Hepatocyte (in vitro differentiated cells): ENCODE measurements around the gene PFKL. TPM values are rescaled to one million over a fixed set of nuclear protein-coding genes. Genes with fewer than 3 reads are reported as not detected.

ENCODE experiments used
- DNase-seq: peaks from one replicate; pipeline ENCODE4 v3.0.0-alpha.2; 2016; ENCODE audit warnings: low spot score
- H2AFZ ChIP-seq: fragments of 200-600 bp; sonication (generic); 2 replicates; pipeline ENCODE4 v1.6.0; 2016; ENCODE audit warnings: antibody characterized with exemption, mild to moderate bottlenecking
- H3K27ac ChIP-seq: fragments of 200-600 bp; sonication (generic); 2 replicates; pipeline ENCODE4 v1.5.1; 2016; ENCODE audit warnings: mild to moderate bottlenecking
- H3K27me3 ChIP-seq: fragments of 200-600 bp; sonication (generic); 2 replicates; pipeline ENCODE4 v1.6.1; 2016
- H3K36me3 ChIP-seq: fragments of 200-600 bp; sonication (generic); replicated peaks from 2 replicates; pipeline ENCODE4 v1.5.1; 2016; ENCODE audit warnings: low read depth; ENCODE audit not compliant: insufficient read depth
- H3K4me1 ChIP-seq: fragments of 200-600 bp; sonication (generic); 2 replicates; pipeline ENCODE4 v1.5.1; 2016; ENCODE audit warnings: mild to moderate bottlenecking, moderate library complexity; ENCODE audit not compliant: insufficient read depth
- H3K4me2 ChIP-seq: fragments of 200-600 bp; sonication (generic); 2 replicates; pipeline ENCODE4 v1.6.0; 2016
- H3K4me3 ChIP-seq: fragments of 200-600 bp; sonication (generic); 2 replicates; pipeline ENCODE4 v1.5.1; 2016; ENCODE audit warnings: mild to moderate bottlenecking
- H3K79me2 ChIP-seq: fragments of 200-600 bp; sonication (generic); 2 replicates; pipeline ENCODE4 v1.6.0; 2017; ENCODE audit warnings: mild to moderate bottlenecking
- H3K9me2 ChIP-seq: fragments of 200-600 bp; sonication (generic); replicated peaks from 2 replicates; pipeline ENCODE4 v1.6.0; 2017; ENCODE audit warnings: mild to moderate bottlenecking; ENCODE audit not compliant: insufficient read depth
- H3K9me3 ChIP-seq: fragments of 200-600 bp; sonication (generic); 2 replicates; pipeline ENCODE4 v1.5.1; 2016; ENCODE audit warnings: low read depth, mild to moderate bottlenecking
- H4K20me1 ChIP-seq: fragments of 200-600 bp; sonication (generic); 2 replicates; pipeline ENCODE4 v1.6.0; 2016; ENCODE audit warnings: mild to moderate bottlenecking; ENCODE audit not compliant: insufficient read depth, poor library complexity, severe bottlenecking
- EZH2 ChIP-seq: fragments of 200-600 bp; sonication (generic); IDR thresholded peaks from 2 replicates; pipeline ENCODE4 v1.6.1; 2016; ENCODE audit warnings: antibody characterized with exemption, mild to moderate bottlenecking, borderline replicate concordance
- EZH2phosphoT487 ChIP-seq: fragments of 200-600 bp; sonication (generic); IDR thresholded peaks from one replicate; pipeline ENCODE4 v1.6.1; 2018; ENCODE audit warnings: antibody characterized with exemption, mild to moderate bottlenecking, low read depth, moderate library complexity; ENCODE audit not compliant: unreplicated experiment, severe bottlenecking
- WGBS: methylation state at CpG from one replicate; pipeline ENCODE4 v1.1.6; 2016; ENCODE audit warnings: low lambda C conversion rate; ENCODE audit errors: missing lambda C conversion rate; 5-methylcytosine and 5-hydroxymethylcytosine counted together
- polyA plus RNA-seq: library from polyadenylated mRNA; unstranded; fragments of >200 nt; fragmentation: Nextera tagmentation; extraction: Ambion mirVana; gene quantifications from 2 replicates; pipeline ENCODE4 v1.2.1, GENCODE V29; 2016
- total RNA-seq: library from RNA; depleted of rRNA; stranded (reverse); fragments of >200 nt; gene quantifications from 2 replicates; pipeline ENCODE4 v1.2.3, GENCODE V29; 2014
- TF ChIP-seq, protein P1 (sequence below): fragments of 200-600 bp; sonication (generic); IDR thresholded peaks from 2 replicates; pipeline ENCODE4 v1.5.1; 2016; ENCODE audit warnings: antibody characterized with exemption, mild to moderate bottlenecking; ENCODE audit not compliant: poor library complexity

Gene PFKL
- total and polyA plus RNA-seq, 2 experiments from 2014 or later = 140 to 205 TPM

DNA sequence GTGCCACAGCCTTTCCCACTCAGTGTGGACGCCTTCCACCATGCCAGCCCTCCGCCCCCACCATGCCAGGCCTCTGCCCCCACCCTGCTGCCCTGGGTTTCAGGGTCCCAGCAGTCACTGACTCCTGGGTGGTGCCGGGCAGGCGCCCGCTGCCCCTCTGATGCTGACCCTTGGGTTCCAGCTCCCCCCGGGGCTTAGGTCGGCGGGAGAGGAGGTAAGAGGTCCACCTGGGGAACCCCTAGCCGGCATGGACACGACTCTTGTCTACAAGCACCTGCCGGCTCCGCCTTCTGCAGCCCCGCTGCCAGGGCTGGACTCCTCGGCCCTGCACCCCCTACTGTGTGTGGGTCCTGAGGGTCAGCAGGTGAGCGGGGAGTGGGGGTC is 7.0 kb upstream of the PFKL start:
- Histone ChIP-seq H3K4me1 (no peaks in the 10 kb centered on the region), H4K20me1 (no peaks in the 10 kb centered on the region), H2AFZ (no peak overlapping the region), H3K36me3 (no peaks in the 10 kb centered on the region), H3K9me2 (no peaks in the 10 kb centered on the region), H3K27ac (no peak overlapping the region), H3K79me2 (no peaks in the 10 kb centered on the region), H3K27me3 (no peaks in the 10 kb centered on the region), H3K4me2 (no peak overlapping the region), H3K9me3 (no peaks in the 10 kb centered on the region), H3K4me3 (no peak overlapping the region)
- DNase-seq = no peak
- TF ChIP-seq, protein P1, sequence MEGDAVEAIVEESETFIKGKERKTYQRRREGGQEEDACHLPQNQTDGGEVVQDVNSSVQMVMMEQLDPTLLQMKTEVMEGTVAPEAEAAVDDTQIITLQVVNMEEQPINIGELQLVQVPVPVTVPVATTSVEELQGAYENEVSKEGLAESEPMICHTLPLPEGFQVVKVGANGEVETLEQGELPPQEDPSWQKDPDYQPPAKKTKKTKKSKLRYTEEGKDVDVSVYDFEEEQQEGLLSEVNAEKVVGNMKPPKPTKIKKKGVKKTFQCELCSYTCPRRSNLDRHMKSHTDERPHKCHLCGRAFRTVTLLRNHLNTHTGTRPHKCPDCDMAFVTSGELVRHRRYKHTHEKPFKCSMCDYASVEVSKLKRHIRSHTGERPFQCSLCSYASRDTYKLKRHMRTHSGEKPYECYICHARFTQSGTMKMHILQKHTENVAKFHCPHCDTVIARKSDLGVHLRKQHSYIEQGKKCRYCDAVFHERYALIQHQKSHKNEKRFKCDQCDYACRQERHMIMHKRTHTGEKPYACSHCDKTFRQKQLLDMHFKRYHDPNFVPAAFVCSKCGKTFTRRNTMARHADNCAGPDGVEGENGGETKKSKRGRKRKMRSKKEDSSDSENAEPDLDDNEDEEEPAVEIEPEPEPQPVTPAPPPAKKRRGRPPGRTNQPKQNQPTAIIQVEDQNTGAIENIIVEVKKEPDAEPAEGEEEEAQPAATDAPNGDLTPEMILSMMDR = no peak
- TF ChIP-seq EZH2 (no peak), EZH2phosphoT487 (no peak)
- WGBS = 79% methylated on average over 7 of the region's 15 CpGs

- no peak overlapping the region for H3K4me3 ChIP-seq
- TF ChIP-seq, protein P1 = no peak
- TF ChIP-seq EZH2 (no peak), EZH2phosphoT487 (no peak)
- no peaks in the 10 kb centered on the region for H3K9me2 ChIP-seq
- 94% methylated on average over 11 of the region's 33 CpGs for WGBS
- H2AFZ ChIP-seq = no peak overlapping the region
- no peak overlapping the region for H3K4me2 ChIP-seq
- DNase-seq = no peak
- H3K9me3 ChIP-seq = no peaks in the 10 kb centered on the region
- H3K27me3 ChIP-seq = no peaks in the 10 kb centered on the region
- H4K20me1 ChIP-seq = no peaks in the 10 kb centered on the region
- H3K4me1 ChIP-seq = no peaks in the 10 kb centered on the region
- peaks cover 4% of the 10 kb centered on the region for H3K79me2 ChIP-seq
- H3K36me3 ChIP-seq = no peaks in the 10 kb centered on the region
- no peak overlapping the region for H3K27ac ChIP-seq
These were observed 6.2 kb upstream of the PFKL start for GRCh38 chr21:44293551-44294231.

GRCh38 chr21:44294391-44295162 is 5.3 kb upstream of the PFKL start:
- H3K4me2 ChIP-seq = no peak overlapping the region
- TF ChIP-seq EZH2phosphoT487 (no peak), EZH2 (no peak)
- TF ChIP-seq, protein P1 = no peak
- H4K20me1 ChIP-seq = no peaks in the 10 kb centered on the region
- H3K4me1 ChIP-seq = peaks cover 7% of the 10 kb centered on the region
- no peaks in the 10 kb centered on the region for H3K9me3 ChIP-seq
- no peaks in the 10 kb centered on the region for H3K27me3 ChIP-seq
- DNase-seq = no peak
- no peak overlapping the region for H3K27ac ChIP-seq
- no peak overlapping the region for H3K4me3 ChIP-seq
- WGBS = 86% methylated on average over 19 of the region's 26 CpGs
- H3K36me3 ChIP-seq = no peaks in the 10 kb centered on the region
- no peak overlapping the region for H2AFZ ChIP-seq
- H3K79me2 ChIP-seq = peaks cover 6% of the 10 kb centered on the region
- no peaks in the 10 kb centered on the region for H3K9me2 ChIP-seq
